Ectodermal cell (in vitro differentiated cells): Measurements from ENCODE around the gene FRMD8.
"Not testable (repeated sequence)": the region's sequence is repeated elsewhere in the genome, so short reads cannot be mapped to it uniquely, and the experiment has no call there.

Experiments used
- H3K27ac ChIP-seq: 2 replicates; pipeline ENCODE4 v1.7.0; 2013; ENCODE audit warnings: mild to moderate bottlenecking, low read depth, low read length; ENCODE audit not compliant: insufficient read depth, poor library complexity, severe bottlenecking
- H3K27me3 ChIP-seq: 2 replicates; pipeline ENCODE4 v1.7.0; 2013; ENCODE audit warnings: mild to moderate bottlenecking, low read length; ENCODE audit not compliant: insufficient read depth, control insufficient read depth, poor library complexity, severe bottlenecking
- H3K36me3 ChIP-seq: one replicate; pipeline ENCODE4 v1.7.0; 2013; ENCODE audit warnings: low read length; ENCODE audit not compliant: control insufficient read depth, insufficient read depth
- H3K4me1 ChIP-seq: one replicate; pipeline ENCODE4 v1.7.0; 2013; ENCODE audit warnings: low read length; ENCODE audit not compliant: control insufficient read depth, insufficient read depth
- H3K4me3 ChIP-seq: 2 replicates; pipeline ENCODE4 v1.7.0; 2013; ENCODE audit warnings: low read depth, low read length, control low read depth; ENCODE audit not compliant: insufficient read depth
- H3K9me3 ChIP-seq: 2 replicates; pipeline ENCODE4 v1.7.0; 2013; ENCODE audit warnings: mild to moderate bottlenecking, low read length, moderate library complexity; ENCODE audit not compliant: control insufficient read depth
- WGBS, 2 experiments: methylation state at CpG; one replicate each; pipeline ENCODE4 v1.1.7; 2013; ENCODE audit warnings: missing lambda C conversion rate in 2 of 2; 5-methylcytosine and 5-hydroxymethylcytosine counted together

The FRMD8 gene

GRCh38 chr11:65412271-65413076, 26.0 kb downstream of the FRMD8 start:
- Histone ChIP-seq H3K4me1 (peaks cover 8% of the 10 kb centered on the region), H3K9me3 (no peaks in the 10 kb centered on the region), H3K27ac (no peak overlapping the region), H3K4me3 (no peak overlapping the region), H3K27me3 (no peaks in the 10 kb centered on the region), H3K36me3 (no peaks in the 10 kb centered on the region)
- WGBS, 2 experiments: 93 to 94% methylated on average over 24 of the region's 24 CpGs

GRCh38 chr11:65413077-65413664, 26.7 kb downstream of the FRMD8 start:
- H3K36me3 ChIP-seq, H3K9me3 ChIP-seq, H3K27me3 ChIP-seq, H3K27ac ChIP-seq, H3K4me3 ChIP-seq: not testable (repeated sequence)
- H3K4me1 ChIP-seq: peaks cover 13% of the 10 kb centered on the region
- 90 to 94% methylated on average over 15 of the region's 15 CpGs for WGBS, 2 experiments

GRCh38 chr11:65414776-65415498, 28.5 kb downstream of the FRMD8 start:
- H3K36me3 ChIP-seq: no peaks in the 10 kb centered on the region
- peaks cover 30% of the 10 kb centered on the region for H3K4me1 ChIP-seq
- H3K4me3 ChIP-seq: no peak overlapping the region
- H3K9me3 ChIP-seq: no peaks in the 10 kb centered on the region
- no peak overlapping the region for H3K27ac ChIP-seq
- WGBS, 2 experiments: 91 to 93% methylated on average over 11 of the region's 11 CpGs
- H3K27me3 ChIP-seq: no peaks in the 10 kb centered on the region

- Histone ChIP-seq H3K27me3 (no peaks in the 10 kb centered on the region), H3K4me3 (peak overlapping the region; percentile 12), H3K36me3 (no peaks in the 10 kb centered on the region), H3K27ac (no peak overlapping the region), H3K9me3 (no peaks in the 10 kb centered on the region), H3K4me1 (peaks cover 38% of the 10 kb centered on the region)
- 81 to 82% methylated on average over 11 of the region's 11 CpGs for WGBS, 2 experiments
Observed at GRCh38 chr11:65415499-65416340, 29.3 kb downstream of the FRMD8 start.

GRCh38 chr11:65416341-65416824, 29.9 kb downstream of the FRMD8 start:
- Histone ChIP-seq H3K36me3 (no peaks in the 10 kb centered on the region), H3K27ac (no peak overlapping the region), H3K27me3 (no peaks in the 10 kb centered on the region), H3K9me3 (no peaks in the 10 kb centered on the region), H3K4me3 (peak overlapping the region; percentile 12), H3K4me1 (peaks cover 44% of the 10 kb centered on the region)
- WGBS, 2 experiments: 7 to 9% methylated on average over 18 of the region's 18 CpGs

GRCh38 chr11:65416841-65417701, 30.6 kb downstream of the FRMD8 start:
- Histone ChIP-seq H3K36me3 (no peaks in the 10 kb centered on the region), H3K9me3 (no peaks in the 10 kb centered on the region), H3K4me3 (no peak overlapping the region), H3K4me1 (peaks cover 50% of the 10 kb centered on the region), H3K27ac (no peak overlapping the region), H3K27me3 (no peaks in the 10 kb centered on the region)
- 74 to 81% methylated on average over 14 of the region's 14 CpGs for WGBS, 2 experiments

- Histone ChIP-seq H3K27me3 (no peaks in the 10 kb centered on the region), H3K9me3 (no peaks in the 10 kb centered on the region), H3K36me3 (no peaks in the 10 kb centered on the region), H3K4me1 (peaks cover 53% of the 10 kb centered on the region), H3K27ac (no peak overlapping the region), H3K4me3 (no peak overlapping the region)
- WGBS, 2 experiments: 77 to 78% methylated on average over 19 of the region's 19 CpGs
Observed at GRCh38 chr11:65417702-65418430, 31.4 kb downstream of the FRMD8 start.

GRCh38 chr11:65418431-65418680, 31.9 kb downstream of the FRMD8 start:
- WGBS, 2 experiments: 46 to 57% methylated on average over 4 of the region's 4 CpGs
- H3K4me3 ChIP-seq: no peak overlapping the region
- no peaks in the 10 kb centered on the region for H3K36me3 ChIP-seq
- H3K27me3 ChIP-seq: no peaks in the 10 kb centered on the region
- peak overlapping the region; percentile 95 for H3K27ac ChIP-seq
- no peaks in the 10 kb centered on the region for H3K9me3 ChIP-seq
- peaks cover 57% of the 10 kb centered on the region for H3K4me1 ChIP-seq
